NOMO-1 treated with DMSO at 0.1 percent for 48 hours (cell line): ENCODE measurements around the gene USP13.
"Not testable (repeated sequence)": the region's sequence is repeated elsewhere in the genome, so short reads cannot be mapped to it uniquely, and the experiment has no call there.

ENCODE experiments used
- DNase-seq: peaks from one replicate; lab custom pipeline; 2025; ENCODE audit not compliant: unreplicated experiment; lab: John Stamatoyannopoulos, UW

Gene USP13

GRCh38 chr3:179653096-179653797 is 407 bp downstream of the USP13 start:
- DNase-seq = peak; percentile 77

GRCh38 chr3:179655236-179655635 is 2.4 kb downstream of the USP13 start:
- no peak for DNase-seq

- DNase-seq = no peak
Measured at GRCh38 chr3:179658606-179659005, 5.8 kb downstream of the USP13 start.

DNA sequence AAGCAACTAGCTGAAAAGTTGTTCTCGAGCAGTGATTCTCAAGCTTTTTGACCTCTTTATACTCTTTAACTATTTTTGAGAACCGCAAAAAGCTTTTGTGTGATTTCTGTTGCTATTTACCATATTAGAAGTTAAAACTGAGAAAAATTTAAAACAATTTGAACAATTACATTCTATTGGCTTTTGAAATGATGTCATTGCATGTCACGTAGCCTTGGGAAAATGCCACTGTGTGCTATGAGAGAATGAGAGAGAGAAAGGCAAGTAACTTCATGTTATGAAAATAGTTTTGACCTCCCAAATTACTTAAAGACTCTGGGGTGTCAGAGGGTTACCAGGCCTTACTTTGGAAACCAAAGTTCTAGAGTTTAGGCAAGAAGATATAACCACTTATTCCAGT is 8.0 kb downstream of the USP13 start:
- no peak for DNase-seq

GRCh38 chr3:179661777-179662176 is 8.9 kb downstream of the USP13 start:
- no peak for DNase-seq

GRCh38 chr3:179663093-179663492 is 10.3 kb downstream of the USP13 start:
- DNase-seq = no peak

DNA sequence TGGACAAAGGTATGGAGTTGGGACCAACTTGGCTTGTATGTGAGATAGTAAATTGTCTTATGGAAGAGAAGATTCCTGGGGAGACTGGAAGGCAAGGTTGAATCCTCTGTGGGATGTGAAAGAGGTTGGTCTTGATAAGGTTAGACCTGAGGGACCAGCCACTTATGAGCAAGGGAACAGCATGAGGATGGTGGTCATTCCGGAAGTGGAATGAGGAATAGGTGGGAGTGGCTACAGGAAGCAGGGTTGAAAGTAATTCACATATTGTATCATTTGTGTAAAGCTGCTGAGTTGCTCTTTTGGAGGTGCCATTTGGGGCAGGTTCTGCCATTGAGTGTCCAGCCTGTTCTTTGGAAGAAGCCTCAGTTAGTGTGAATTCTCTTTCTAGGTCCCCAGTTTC is 13.2 kb downstream of the USP13 start:
- no peak for DNase-seq

DNA sequence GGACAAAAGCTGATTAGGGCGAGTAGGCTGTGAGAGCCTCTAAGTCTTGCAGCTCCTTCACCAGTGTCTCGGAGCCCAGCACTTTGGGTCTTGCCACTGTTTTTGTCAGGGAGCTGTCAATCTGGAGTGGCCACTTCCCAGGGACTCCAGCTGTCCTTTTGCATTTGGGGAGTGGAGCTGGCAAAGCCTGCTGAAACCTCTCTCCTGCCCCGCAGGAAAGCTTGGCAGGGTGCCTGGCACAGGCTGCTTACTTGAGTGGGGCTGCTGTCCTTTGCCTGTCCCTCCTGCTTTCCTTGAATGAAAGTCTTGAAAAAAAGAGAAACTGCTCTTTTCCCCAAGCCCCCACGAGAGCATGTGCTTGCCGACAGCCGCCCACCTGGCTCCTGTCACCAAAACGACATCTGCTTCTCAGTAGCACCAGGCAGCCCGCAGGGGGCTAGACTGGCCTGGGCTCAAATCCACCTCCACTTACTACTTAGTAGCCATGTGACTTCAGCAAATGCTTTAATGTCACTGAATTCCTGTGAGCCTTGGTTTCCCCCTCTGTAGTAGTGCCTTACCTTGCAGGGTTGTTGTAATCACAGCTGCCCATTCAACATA is 13.7 kb downstream of the USP13 start:
- no peak for DNase-seq

DNA sequence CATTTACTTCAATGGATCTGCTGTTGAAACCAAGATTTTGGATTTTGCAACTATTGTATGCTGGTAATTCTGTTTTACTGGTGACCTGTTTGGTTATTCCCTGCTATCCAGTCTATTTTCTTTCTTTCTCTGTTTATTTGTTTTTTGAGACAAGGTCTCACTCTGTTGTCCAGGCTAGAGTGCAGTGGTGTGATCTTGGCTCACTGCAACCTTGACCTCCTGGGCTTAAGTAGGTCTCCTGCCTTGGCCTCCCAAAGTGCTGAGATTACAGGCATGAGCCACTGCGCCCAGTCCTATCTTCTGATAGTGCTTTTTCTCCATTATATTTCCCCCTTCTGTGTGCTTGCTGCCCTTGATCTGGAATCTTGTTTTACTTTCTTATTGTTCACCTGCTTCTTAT is 15.6 kb downstream of the USP13 start:
- no peak for DNase-seq

DNA sequence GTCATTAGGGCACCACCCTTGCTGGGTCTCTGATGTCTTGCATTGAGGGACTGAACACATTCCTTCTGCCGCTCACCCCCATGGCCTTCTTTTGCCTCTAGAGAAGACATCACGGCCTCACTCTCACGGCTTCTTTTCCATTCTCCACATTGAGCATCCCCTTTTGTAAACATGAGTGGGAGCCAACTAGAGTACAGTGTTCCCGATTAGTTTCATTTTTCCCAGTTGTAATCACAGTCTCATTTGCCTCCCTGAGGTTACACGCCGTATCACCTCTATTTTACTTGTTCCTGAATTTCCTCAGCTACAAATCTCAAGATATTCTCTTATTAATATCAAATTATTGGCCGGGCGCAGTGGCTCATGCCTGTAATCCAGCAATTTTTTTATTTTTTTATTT is 17.5 kb downstream of the USP13 start:
- no peak for DNase-seq

DNA sequence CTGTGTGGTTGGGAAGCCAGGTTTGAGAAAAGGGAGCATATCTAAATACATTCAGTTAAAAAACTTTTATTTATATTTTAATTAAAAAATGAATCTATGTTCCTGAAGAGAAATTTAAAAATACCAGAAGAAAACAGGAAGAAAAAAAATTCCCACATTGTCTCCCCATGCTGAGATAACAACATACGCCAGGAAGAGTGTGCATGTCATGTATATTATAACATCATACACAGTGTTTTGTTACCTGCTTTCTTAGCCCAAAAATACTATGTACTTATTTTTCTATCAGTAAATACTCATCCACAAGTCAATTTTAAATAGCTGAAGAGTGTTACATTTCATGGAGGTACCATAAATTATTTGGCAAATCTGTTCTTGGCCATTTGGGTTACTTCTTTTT is 18.5 kb downstream of the USP13 start:
- no peak for DNase-seq

DNA sequence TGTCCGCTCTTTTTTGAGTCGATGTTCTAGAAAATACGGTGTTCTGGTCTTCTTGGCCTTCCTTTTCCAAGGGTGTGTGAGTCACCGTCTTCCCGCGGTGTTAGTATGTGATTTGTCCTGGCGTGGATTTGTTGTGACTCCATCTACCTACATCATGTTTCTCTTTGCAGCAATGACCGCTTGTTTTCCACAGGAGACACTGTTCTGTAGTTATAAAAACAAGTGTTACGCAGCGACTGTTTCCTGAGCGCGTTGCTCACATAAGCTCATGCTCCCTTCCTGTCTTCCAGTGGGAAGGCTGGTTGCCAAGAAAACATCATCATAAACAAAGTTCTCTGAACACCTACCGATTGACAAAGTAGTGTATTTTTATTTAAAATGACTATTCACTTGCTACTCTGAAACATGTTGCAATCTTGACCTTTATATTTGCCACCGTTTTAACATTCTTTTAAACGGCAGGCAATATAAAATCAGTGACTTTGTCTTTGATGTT is 19.0 kb downstream of the USP13 start:
- DNase-seq = no peak

DNA sequence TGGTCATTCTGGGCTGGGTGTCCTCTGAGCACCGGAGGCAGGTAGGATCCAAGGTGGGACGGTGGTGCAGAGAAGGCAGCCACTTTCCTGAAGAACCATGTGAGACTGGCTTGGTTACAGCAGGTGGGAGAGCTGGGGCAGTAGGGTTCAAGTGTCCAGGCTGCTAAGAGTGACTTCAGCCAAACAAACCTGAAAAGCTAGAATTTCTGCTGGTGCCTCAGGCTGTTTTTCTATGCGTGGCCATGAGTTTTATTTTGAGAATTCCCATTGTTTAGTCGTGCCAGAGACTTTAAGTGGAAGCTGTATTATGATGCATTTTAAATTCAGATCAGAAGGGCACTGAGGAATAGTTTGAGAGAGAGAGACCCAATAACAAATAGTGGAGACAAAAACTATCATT is 20.1 kb downstream of the USP13 start:
- no peak for DNase-seq

DNA sequence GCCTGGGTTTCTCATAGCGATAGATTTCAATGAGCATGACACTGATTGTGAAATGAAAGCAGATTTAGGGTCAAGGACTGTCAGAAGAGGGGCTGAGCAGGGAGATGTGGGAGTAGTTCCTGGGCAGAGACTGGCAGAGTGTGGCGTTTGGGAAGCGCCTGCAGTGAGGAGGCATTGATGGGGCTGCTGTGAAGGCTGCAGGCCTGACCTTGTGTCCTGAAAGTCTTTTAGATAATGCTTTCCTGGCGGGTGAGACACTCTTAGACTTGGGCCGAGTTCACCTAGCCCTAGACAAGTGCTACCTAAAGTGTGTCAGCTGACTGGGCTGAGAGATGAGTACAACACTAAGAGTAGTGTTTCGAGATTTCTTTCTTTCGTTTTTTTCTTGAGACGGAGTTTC is 20.7 kb downstream of the USP13 start:
- no peak for DNase-seq

GRCh38 chr3:179676081-179676480 is 23.2 kb downstream of the USP13 start:
- no peak for DNase-seq

GRCh38 chr3:179677884-179678283 is 25.0 kb downstream of the USP13 start:
- no peak for DNase-seq

- DNase-seq = no peak
Measured at GRCh38 chr3:179681492-179682263, 28.8 kb downstream of the USP13 start.

DNA sequence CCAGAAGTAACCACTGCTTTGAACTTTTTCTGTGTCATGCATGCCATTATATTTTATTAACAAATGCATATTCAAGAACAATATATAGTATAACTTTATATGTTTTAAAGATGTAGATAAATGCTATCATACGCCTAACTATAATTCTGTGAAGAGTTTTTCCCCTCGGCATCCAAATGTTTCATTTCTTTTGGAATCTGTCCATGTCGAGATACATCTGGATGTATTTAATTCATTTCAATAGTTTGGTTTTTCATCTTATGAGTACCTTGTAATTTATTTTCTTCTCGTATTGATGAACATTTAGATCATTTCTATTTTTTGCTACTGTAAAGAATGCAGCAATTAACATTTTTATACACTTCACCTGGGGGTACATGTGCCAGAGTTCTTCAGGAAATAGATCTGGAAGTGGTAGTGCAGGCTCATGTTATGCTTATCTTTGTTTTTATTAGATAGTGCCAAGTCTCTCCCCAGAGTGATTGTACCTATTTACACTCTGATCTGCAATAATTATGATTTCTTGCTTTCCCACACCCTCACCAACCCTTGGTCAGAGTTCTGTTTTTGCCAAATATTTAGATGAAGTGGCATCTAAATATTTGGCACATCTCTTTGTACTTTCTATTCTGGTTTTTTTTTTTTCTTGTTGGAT is 29.7 kb downstream of the USP13 start:
- DNase-seq = no peak

GRCh38 chr3:179683286-179683685 is 30.4 kb downstream of the USP13 start:
- DNase-seq = not testable (repeated sequence)

GRCh38 chr3:179687967-179688535 is 35.2 kb downstream of the USP13 start:
- no peak for DNase-seq

GRCh38 chr3:179688850-179689249 is 36.0 kb downstream of the USP13 start:
- DNase-seq = no peak
